IPS-20b (cell line): Measurements from ENCODE around the gene ZBTB39.

ENCODE experiments used
- H3K27ac ChIP-seq: one replicate; pipeline ENCODE4 v1.5.1; 2013; ENCODE audit warnings: low read length
- H3K27me3 ChIP-seq: 2 replicates; pipeline ENCODE4 v1.6.1; 2013; ENCODE audit warnings: mild to moderate bottlenecking, low read length, inconsistent platforms; ENCODE audit not compliant: insufficient read depth
- H3K36me3 ChIP-seq: 2 replicates; pipeline ENCODE4 v1.6.1; 2013; ENCODE audit warnings: low read depth, mild to moderate bottlenecking, inconsistent platforms, low read length, moderate library complexity; ENCODE audit not compliant: insufficient read depth
- H3K4me1 ChIP-seq: 2 replicates; pipeline ENCODE4 v1.6.1; 2013; ENCODE audit warnings: mild to moderate bottlenecking, control low read depth, inconsistent platforms, low read length, moderate library complexity; ENCODE audit not compliant: insufficient read depth
- H3K4me3 ChIP-seq: 2 replicates; pipeline ENCODE4 v1.5.1; 2013; ENCODE audit warnings: mild to moderate bottlenecking, low read length, inconsistent platforms
- H3K9ac ChIP-seq: 2 replicates; pipeline ENCODE4 v1.6.1; 2013; ENCODE audit warnings: low read depth, mild to moderate bottlenecking, inconsistent platforms, low read length, moderate library complexity
- H3K9me3 ChIP-seq: 2 replicates; pipeline ENCODE4 v1.6.1; 2013; ENCODE audit warnings: mild to moderate bottlenecking, low read depth, low read length, inconsistent platforms; ENCODE audit not compliant: insufficient read depth

Gene ZBTB39

GRCh38 chr12:56948881-56949280 lies 57.5 kb downstream of the ZBTB39 start:
- H3K9ac ChIP-seq: no peak overlapping the region
- H3K27me3 ChIP-seq: no peaks in the 10 kb centered on the region
- H3K27ac ChIP-seq: no peak overlapping the region
- H3K9me3 ChIP-seq: no peaks in the 10 kb centered on the region; the same call in 1 of the 2 replicates
- no peaks in the 10 kb centered on the region for H3K4me1 ChIP-seq
- no peak overlapping the region for H3K4me3 ChIP-seq
- H3K36me3 ChIP-seq: no peaks in the 10 kb centered on the region
